ENCODE measurements around the gene PYHIN1.
"Not testable (repeated sequence)": the region's sequence is repeated elsewhere in the genome, so short reads cannot be mapped to it uniquely, and the experiment has no call there.

Gene PYHIN1

GRCh38 chr1:158983235-158983634 is 51.9 kb downstream of the PYHIN1 start:
- no peak for DNase-seq

- DNase-seq = no peak
These were observed 53.0 kb downstream of the PYHIN1 start for GRCh38 chr1:158984386-158984785.

- DNase-seq = no peak
These were observed 58.1 kb downstream of the PYHIN1 start for GRCh38 chr1:158989424-158989823.

GRCh38 chr1:158992787-158993312 is 61.5 kb downstream of the PYHIN1 start:
- no peak for DNase-seq

- no peak for DNase-seq
These were observed 65.6 kb downstream of the PYHIN1 start for GRCh38 chr1:158996998-158997397.

- DNase-seq = peak in 1 of 4 experiments; percentile 17
These were observed 66.9 kb downstream of the PYHIN1 start for GRCh38 chr1:158998037-158998780.

GRCh38 chr1:158998781-158999161 is 67.4 kb downstream of the PYHIN1 start:
- peak; percentile 73 to 83 (median 78) for DNase-seq

- no peak for DNase-seq
These were observed 68.1 kb downstream of the PYHIN1 start for GRCh38 chr1:158999316-159000069.

GRCh38 chr1:159000070-159000409 is 68.7 kb downstream of the PYHIN1 start:
- DNase-seq = no peak

- peak; percentile 45 to 62 (median 59) for DNase-seq
These were observed 69.3 kb downstream of the PYHIN1 start for GRCh38 chr1:159000625-159001024.

- no peak for DNase-seq
These were observed 73.8 kb downstream of the PYHIN1 start for GRCh38 chr1:159005161-159005560.

GRCh38 chr1:159005676-159006075 is 74.3 kb downstream of the PYHIN1 start:
- DNase-seq = peak in 3 of 4 experiments; percentile 35 to 41 (median 39)

GRCh38 chr1:159006210-159006807 is 75.0 kb downstream of the PYHIN1 start:
- DNase-seq = not testable (repeated sequence)

- peak in 2 of 4 experiments; percentile 41 to 53 for DNase-seq
These were observed 76.4 kb downstream of the PYHIN1 start for GRCh38 chr1:159007726-159008125.

- DNase-seq = peak in 3 of 4 experiments; percentile 7 to 26 (median 25)
These were observed 77.4 kb downstream of the PYHIN1 start for GRCh38 chr1:159008744-159009188.

- DNase-seq = peak in 1 of 4 experiments; percentile 16
These were observed 77.9 kb downstream of the PYHIN1 start for GRCh38 chr1:159009287-159009686.

GRCh38 chr1:159009704-159010361 is 78.5 kb downstream of the PYHIN1 start, which contains the start of gene IFI16:
TSS of gene IFI16 (plus strand) at chr1:159009907. CDS start at chr1:159014681, 4,774 bp downstream.
- DNase-seq = peak; percentile 75 to 94 (median 88)

GRCh38 chr1:159010391-159010790 is 79.0 kb downstream of the PYHIN1 start:
- DNase-seq = peak in 2 of 4 experiments; percentile 36 to 37

GRCh38 chr1:159011001-159011400 is 79.6 kb downstream of the PYHIN1 start:
- DNase-seq = peak; percentile 30 to 38 (median 36)

GRCh38 chr1:159011751-159012150 is 80.4 kb downstream of the PYHIN1 start:
- peak in 1 of 4 experiments; percentile 13 for DNase-seq

- DNase-seq = peak; percentile 70 to 89 (median 82)
These were observed 81.1 kb downstream of the PYHIN1 start for GRCh38 chr1:159012495-159012894.

- peak in 2 of 4 experiments; percentile 8 to 31 for DNase-seq
These were observed 82.7 kb downstream of the PYHIN1 start for GRCh38 chr1:159014003-159014571.
